Measurements from ENCODE around the gene SLC25A43.

GRCh38 chrX:119475389-119476101, 76.4 kb downstream of the SLC25A43 start:
- TF ChIP-seq CTCF (conservative IDR thresholded peaks at IDR 0.05; ENCODE audit: low read depth, low read length) (no peak), POLR2A (IDR thresholded peaks at IDR 0.05; ENCODE audit: low read depth, low read length) (no peak), USF2 (IDR thresholded peaks at IDR 0.05; ENCODE audit: low read depth, low read length) (no peak), RCOR1 (IDR thresholded peaks at IDR 0.05; ENCODE audit: insufficient replicate concordance, low read length) (no peak), SMC3 (IDR thresholded peaks at IDR 0.05; ENCODE audit: low read depth, low read length) (no peak), NFE2L2 (IDR thresholded peaks at IDR 0.05; ENCODE audit: low read depth, low read length) (no peak), RAD21 (IDR thresholded peaks at IDR 0.05; ENCODE audit: low read length) (no peak), MAFK (IDR thresholded peaks at IDR 0.05; ENCODE audit: low read depth, low read length) (no peak), RFX5 (IDR thresholded peaks at IDR 0.05; ENCODE audit: low read depth, low read length) (no peak), ELK1 (IDR thresholded peaks at IDR 0.05; ENCODE audit: borderline replicate concordance, low read depth, low read length) (no peak), BHLHE40 (IDR thresholded peaks at IDR 0.05; ENCODE audit: low read depth, low read length) (no peak), CEBPB (IDR thresholded peaks at IDR 0.05; ENCODE audit: low read depth, low read length) (no peak)
